Epithelial cell of esophagus (primary cell): ENCODE results near the gene TCERG1L.

ENCODE experiments used
- DNase-seq: peaks from one replicate; pipeline ENCODE4 v3.0.0; 2010; ENCODE audit warnings: low read depth
- H3K4me3 ChIP-seq: 2 replicates; pipeline ENCODE4 v1.5.1; 2011; ENCODE audit warnings: mild to moderate bottlenecking, low read length, control low read depth
- TF ChIP-seq, protein P1 (sequence below): IDR thresholded peaks from 2 replicates; pipeline ENCODE4 v1.5.1; 2011; ENCODE audit warnings: low read depth, mild to moderate bottlenecking, low read length, control low read depth, inconsistent platforms; ENCODE audit not compliant: insufficient read depth; ENCODE audit errors: missing control alignments

Gene TCERG1L

DNA sequence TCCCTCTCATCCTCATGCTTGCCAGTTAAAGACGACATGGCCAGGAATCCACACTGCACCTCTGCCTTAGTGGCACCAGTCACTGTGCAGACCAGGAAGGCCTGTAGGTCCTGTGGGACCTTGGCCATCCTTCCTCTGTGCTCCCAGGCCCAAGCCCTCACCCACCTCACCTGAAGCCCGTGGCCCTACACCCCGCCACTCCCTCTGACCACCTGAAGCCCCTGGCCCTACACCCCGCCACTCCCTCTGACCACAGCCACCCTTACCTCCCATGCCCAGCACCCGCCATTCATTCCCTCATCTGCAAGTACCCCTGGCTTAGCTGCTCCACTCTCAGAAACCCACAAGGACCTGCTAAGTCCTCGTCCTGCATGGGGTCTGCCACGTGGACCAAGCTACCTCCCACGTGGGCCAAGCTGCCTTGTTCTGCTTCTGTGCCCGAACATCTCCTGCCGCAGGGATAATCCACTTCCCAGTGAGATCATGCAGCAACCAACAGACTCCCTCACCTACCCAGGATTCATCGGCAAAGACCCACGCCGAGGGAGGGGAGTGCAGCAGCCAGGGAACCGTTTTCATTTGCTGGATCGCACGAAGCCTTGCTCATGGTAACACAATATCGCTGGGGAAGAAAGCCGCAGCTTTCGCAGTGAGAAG lies 151.2 kb downstream of the TCERG1L start:
- TF ChIP-seq, protein P1, sequence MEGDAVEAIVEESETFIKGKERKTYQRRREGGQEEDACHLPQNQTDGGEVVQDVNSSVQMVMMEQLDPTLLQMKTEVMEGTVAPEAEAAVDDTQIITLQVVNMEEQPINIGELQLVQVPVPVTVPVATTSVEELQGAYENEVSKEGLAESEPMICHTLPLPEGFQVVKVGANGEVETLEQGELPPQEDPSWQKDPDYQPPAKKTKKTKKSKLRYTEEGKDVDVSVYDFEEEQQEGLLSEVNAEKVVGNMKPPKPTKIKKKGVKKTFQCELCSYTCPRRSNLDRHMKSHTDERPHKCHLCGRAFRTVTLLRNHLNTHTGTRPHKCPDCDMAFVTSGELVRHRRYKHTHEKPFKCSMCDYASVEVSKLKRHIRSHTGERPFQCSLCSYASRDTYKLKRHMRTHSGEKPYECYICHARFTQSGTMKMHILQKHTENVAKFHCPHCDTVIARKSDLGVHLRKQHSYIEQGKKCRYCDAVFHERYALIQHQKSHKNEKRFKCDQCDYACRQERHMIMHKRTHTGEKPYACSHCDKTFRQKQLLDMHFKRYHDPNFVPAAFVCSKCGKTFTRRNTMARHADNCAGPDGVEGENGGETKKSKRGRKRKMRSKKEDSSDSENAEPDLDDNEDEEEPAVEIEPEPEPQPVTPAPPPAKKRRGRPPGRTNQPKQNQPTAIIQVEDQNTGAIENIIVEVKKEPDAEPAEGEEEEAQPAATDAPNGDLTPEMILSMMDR = no peak
- DNase-seq = no peak
- H3K4me3 ChIP-seq = no peak overlapping the region

GRCh38 chr10:131159771-131160170 lies 151.8 kb downstream of the TCERG1L start:
- TF ChIP-seq, protein P1 = no peak
- no peak overlapping the region for H3K4me3 ChIP-seq
- DNase-seq = no peak

GRCh38 chr10:131158695-131159094 lies 152.8 kb downstream of the TCERG1L start:
- TF ChIP-seq, protein P1 = no peak
- DNase-seq = no peak
- H3K4me3 ChIP-seq = no peak overlapping the region

DNA sequence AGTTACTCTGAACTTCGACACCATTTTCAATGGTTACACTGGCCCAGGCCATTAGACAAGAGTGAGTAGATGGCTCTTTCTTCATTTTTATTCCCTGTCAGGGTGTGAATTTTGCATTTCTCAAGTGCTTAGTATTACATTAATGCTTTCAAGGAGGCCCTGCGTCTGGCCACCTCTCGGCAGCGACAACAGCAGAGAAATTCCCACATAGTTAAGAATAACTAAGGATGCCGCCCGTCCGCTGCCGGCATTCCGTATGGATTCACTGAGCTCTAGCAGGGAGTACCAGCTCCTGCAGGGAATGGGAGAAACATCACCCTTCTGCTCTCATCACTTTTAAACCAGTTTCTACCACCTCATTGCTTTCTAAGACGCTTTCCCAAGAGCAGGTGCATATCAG lies 153.6 kb downstream of the TCERG1L start:
- no peak overlapping the region for H3K4me3 ChIP-seq
- TF ChIP-seq, protein P1 = no peak
- DNase-seq = no peak

DNA sequence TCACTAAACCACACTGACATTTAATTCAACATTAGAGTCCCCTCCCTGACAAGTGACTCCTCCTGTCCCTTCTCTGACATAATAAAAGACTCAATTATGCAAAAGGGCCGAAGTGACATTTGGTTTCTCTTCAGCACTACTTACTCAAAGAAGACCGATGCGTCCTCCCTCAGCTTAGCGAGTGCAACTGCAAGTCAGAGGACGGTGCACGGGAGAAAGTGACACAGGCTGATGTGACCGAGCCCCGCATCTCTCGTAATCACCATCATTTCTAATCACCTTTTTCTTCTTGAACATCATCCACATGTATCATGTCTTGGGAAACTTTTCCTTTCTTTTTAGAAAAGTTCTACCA lies 155.7 kb downstream of the TCERG1L start:
- DNase-seq = no peak
- H3K4me3 ChIP-seq = no peak overlapping the region
- TF ChIP-seq, protein P1 = no peak

GRCh38 chr10:131155218-131155875 lies 156.2 kb downstream of the TCERG1L start:
- TF ChIP-seq, protein P1 = no peak
- no peak overlapping the region for H3K4me3 ChIP-seq
- no peak for DNase-seq
